Spleen (tissue), 7 donors: Measurements from ENCODE around the gene RBBP8.

ENCODE experiments used
- POLR2A ChIP-seq, 3 donors: fragments of 450-650 bp; IDR thresholded peaks; one replicate each; pipeline ENCODE4 v1.5.1; 2017; ENCODE audit warnings: antibody characterized with exemption in 3 of 3, mild to moderate bottlenecking in 1 of 3
- TF ChIP-seq, protein P1 (sequence below), 11 experiments: fragments of 200-600 bp in 7 of 11; fragments of 450-650 bp in 4 of 11; sonication (generic) in 4 of 11; IDR thresholded peaks in 8 of 11; conservative IDR thresholded peaks in 3 of 11; 1 replicate in 7 of 11; 2 replicates in 4 of 11; pipeline versions ENCODE4 v1.4.0 to v1.8.0; 2016 to 2021; ENCODE audit warnings: antibody characterized with exemption in 11 of 11, inconsistent platforms in 4 of 11, mild to moderate bottlenecking in 1 of 11
- donor health status: DM: no; HTN: no; CAD: no; lungs with moderate emphysema.
- donor health status: DM: no; HTN: no; CAD: no.
- donor health status: DM: no; HTN: no; CAD: no.

GRCh38 chr18:22933966-22934423 lies 867 bp downstream of the RBBP8 start:
- TF ChIP-seq, protein P1, sequence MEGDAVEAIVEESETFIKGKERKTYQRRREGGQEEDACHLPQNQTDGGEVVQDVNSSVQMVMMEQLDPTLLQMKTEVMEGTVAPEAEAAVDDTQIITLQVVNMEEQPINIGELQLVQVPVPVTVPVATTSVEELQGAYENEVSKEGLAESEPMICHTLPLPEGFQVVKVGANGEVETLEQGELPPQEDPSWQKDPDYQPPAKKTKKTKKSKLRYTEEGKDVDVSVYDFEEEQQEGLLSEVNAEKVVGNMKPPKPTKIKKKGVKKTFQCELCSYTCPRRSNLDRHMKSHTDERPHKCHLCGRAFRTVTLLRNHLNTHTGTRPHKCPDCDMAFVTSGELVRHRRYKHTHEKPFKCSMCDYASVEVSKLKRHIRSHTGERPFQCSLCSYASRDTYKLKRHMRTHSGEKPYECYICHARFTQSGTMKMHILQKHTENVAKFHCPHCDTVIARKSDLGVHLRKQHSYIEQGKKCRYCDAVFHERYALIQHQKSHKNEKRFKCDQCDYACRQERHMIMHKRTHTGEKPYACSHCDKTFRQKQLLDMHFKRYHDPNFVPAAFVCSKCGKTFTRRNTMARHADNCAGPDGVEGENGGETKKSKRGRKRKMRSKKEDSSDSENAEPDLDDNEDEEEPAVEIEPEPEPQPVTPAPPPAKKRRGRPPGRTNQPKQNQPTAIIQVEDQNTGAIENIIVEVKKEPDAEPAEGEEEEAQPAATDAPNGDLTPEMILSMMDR (IDR thresholded peaks at IDR 0.05 in 8 of 11, conservative IDR thresholded peaks at IDR 0.05 in 3 of 11) = no peak
- TF ChIP-seq POLR2A (IDR thresholded peaks at IDR 0.05) = no peak
